HEK293 (cell line): Measurements from ENCODE around the gene COL5A1.

Source experiments
- GLI2 ChIP-seq: fragments of 450-650 bp; formaldehyde crosslinking; IDR thresholded peaks from 2 replicates; pipeline ENCODE4; 2017; ENCODE audit warnings: missing biosample characterization, missing genetic modification characterization, low read depth, borderline replicate concordance
- SCRT2 ChIP-seq: fragments of 450-650 bp; formaldehyde crosslinking; IDR thresholded peaks from 2 replicates; pipeline ENCODE4 v1.5.1; 2016; ENCODE audit warnings: missing biosample characterization, missing genetic modification characterization
- TSHZ1 ChIP-seq: fragments of 450-650 bp; formaldehyde crosslinking; IDR thresholded peaks from 2 replicates; pipeline ENCODE4 v1.5.1; 2016; ENCODE audit warnings: missing biosample characterization, missing genetic modification characterization, borderline replicate concordance
- ZNF785 ChIP-seq: fragments of 450-650 bp; formaldehyde crosslinking; IDR thresholded peaks from 2 replicates; pipeline ENCODE4 v1.5.1; 2016; ENCODE audit warnings: missing biosample characterization, missing genetic modification characterization

DNA sequence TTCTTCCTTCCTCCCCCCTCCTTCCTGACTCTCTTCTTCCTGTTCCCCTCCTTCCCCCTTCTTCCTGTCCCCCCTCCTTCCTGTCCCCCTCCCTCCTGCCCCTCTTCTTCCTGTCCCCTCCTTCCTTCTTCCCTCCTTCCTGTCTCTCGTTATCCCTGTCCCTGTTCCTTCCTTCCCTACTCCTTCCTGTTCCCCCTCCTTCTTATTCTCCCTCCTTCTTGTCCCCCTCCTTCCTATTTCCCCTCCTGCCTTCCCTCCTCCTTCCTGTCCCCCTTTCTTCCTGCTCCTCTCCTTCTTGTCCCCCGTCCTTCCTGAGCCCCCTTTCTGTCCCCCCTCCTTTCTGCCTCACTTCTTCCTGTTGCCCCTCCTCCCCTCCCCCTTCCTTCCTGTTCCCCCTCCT lies 70.6 kb downstream of the COL5A1 start:
- TF ChIP-seq GLI2 (tag by site-specific recombination) (no peak), SCRT2 (tag by site-specific recombination) (no peak), ZNF785 (tag by site-specific recombination) (no peak), TSHZ1 (tag by site-specific recombination) (no peak)
